PC-3 (cell line): ENCODE measurements around the gene FAM168B. TPM values are rescaled to one million over a fixed set of nuclear protein-coding genes. Genes with fewer than 3 reads are reported as not detected.

ENCODE experiments used
- ATAC-seq: fragments of 200-7000 bp; cut with Tn5 transposase; 2 replicates; pipeline ENCODE4 v1.9.1; 2020; ENCODE audit warnings: mild to moderate bottlenecking, moderate library complexity
- BruUV-seq: library from RNA; stranded (reverse); fragments of 400-500 nt; replicated peaks from 2 replicates; lab custom pipeline; 2021; lab: Mats Ljungman, UMichigan
- CTCF ChIA-PET: fragments of 300-600 bp; sonication (Branson Sonifier 250); formaldehyde crosslinking; loops from one replicate; lab custom pipeline; 2022; ENCODE audit warnings: antibody characterized with exemption; lab: Charles Lee
- POLR2A ChIA-PET: fragments of 300-600 bp; sonication (Branson Sonifier 250); formaldehyde crosslinking; loops from one replicate; lab custom pipeline; 2022; ENCODE audit warnings: antibody characterized with exemption; ENCODE audit not compliant: unreplicated experiment; lab: Charles Lee
- DNase-seq: peaks from one replicate; pipeline ENCODE4 v3.0.0-alpha.2; 2015
- H2AFZ ChIP-seq: fragments of 300-600 bp; sonication (generic); 2 replicates; pipeline ENCODE4 v1.6.0; 2016; ENCODE audit warnings: antibody characterized with exemption, low read length
- H3F3A ChIP-seq: fragments of 300-600 bp; sonication (generic); one replicate; pipeline ENCODE4 v1.6.0; 2017; ENCODE audit warnings: antibody characterized with exemption, low read length, control low read depth, mild to moderate bottlenecking; ENCODE audit not compliant: unreplicated experiment
- H3K27ac ChIP-seq: fragments of 300-600 bp; sonication (generic); 2 replicates; pipeline ENCODE4 v1.5.1; 2016; ENCODE audit warnings: mild to moderate bottlenecking, low read length
- H3K27me3 ChIP-seq: fragments of 300-600 bp; sonication (generic); 2 replicates; pipeline ENCODE4 v1.6.1; 2016; ENCODE audit warnings: low read length, mixed read lengths
- H3K36me3 ChIP-seq: fragments of 300-600 bp; sonication (generic); 2 replicates; pipeline ENCODE4 v1.6.1; 2016; ENCODE audit warnings: low read depth, mixed run types, low read length, mixed read lengths
- H3K4me1 ChIP-seq: fragments of 300-600 bp; sonication (generic); 2 replicates; pipeline ENCODE4 v1.5.1; 2016; ENCODE audit warnings: low read length; ENCODE audit not compliant: insufficient read depth
- H3K4me2 ChIP-seq: fragments of 300-600 bp; sonication (generic); 2 replicates; pipeline ENCODE4 v1.6.0; 2016; ENCODE audit warnings: low read length
- H3K4me3 ChIP-seq: fragments of 300-600 bp; sonication (generic); 2 replicates; pipeline ENCODE4 v1.5.1; 2016; ENCODE audit warnings: mild to moderate bottlenecking, low read length, mixed read lengths
- H3K79me2 ChIP-seq: fragments of 300-600 bp; sonication (generic); 2 replicates; pipeline ENCODE4 v1.6.1; 2017; ENCODE audit warnings: low read length, mixed read lengths
- H3K9ac ChIP-seq: fragments of 300-600 bp; sonication (generic); 2 replicates; pipeline ENCODE4 v1.6.0; 2016; ENCODE audit warnings: mild to moderate bottlenecking, low read length
- H3K9me2 ChIP-seq: fragments of 300-600 bp; sonication (generic); replicated peaks from 2 replicates; pipeline ENCODE4 v1.6.1; 2016; ENCODE audit warnings: mixed run types, low read length, mixed read lengths
- H3K9me3 ChIP-seq: fragments of 300-600 bp; sonication (generic); 2 replicates; pipeline ENCODE4 v1.6.1; 2016; ENCODE audit warnings: low read length, mixed read lengths
- H4K20me1 ChIP-seq: fragments of 300-600 bp; sonication (generic); 2 replicates; pipeline ENCODE4 v1.6.1; 2016; ENCODE audit warnings: low read length, mixed read lengths
- CTCF ChIP-seq: fragments of 300-600 bp; sonication (generic); conservative IDR thresholded peaks from 2 replicates; pipeline ENCODE4 v1.5.1; 2017; ENCODE audit warnings: antibody characterized with exemption, low read depth, mild to moderate bottlenecking, low read length
- EZH2 ChIP-seq: fragments of 300-600 bp; sonication (generic); IDR thresholded peaks from one replicate; pipeline ENCODE4 v1.6.1; 2017; ENCODE audit warnings: antibody characterized with exemption, mild to moderate bottlenecking, low read length; ENCODE audit not compliant: unreplicated experiment
- EZH2phosphoT487 ChIP-seq: fragments of 300-600 bp; sonication (generic); IDR thresholded peaks from 2 replicates; pipeline ENCODE4 v1.6.1; 2018; ENCODE audit warnings: mild to moderate bottlenecking, antibody characterized with exemption, low read length, borderline replicate concordance
- intact Hi-C: fragments of 100-400 bp; cut with micrococcal nuclease; formaldehyde crosslinking; loops from 2 replicates; pipeline ENCODE4 v1.9.0; 2023
- total RNA-seq: library from RNA; depleted of rRNA; stranded (reverse); fragments of >200 nt; gene quantifications from 2 replicates; pipeline ENCODE4 v1.2.3, GENCODE V29; 2014

Gene FAM168B
- total RNA-seq, 1 experiment from 2014 or later, result 91.7 TPM

DNA sequence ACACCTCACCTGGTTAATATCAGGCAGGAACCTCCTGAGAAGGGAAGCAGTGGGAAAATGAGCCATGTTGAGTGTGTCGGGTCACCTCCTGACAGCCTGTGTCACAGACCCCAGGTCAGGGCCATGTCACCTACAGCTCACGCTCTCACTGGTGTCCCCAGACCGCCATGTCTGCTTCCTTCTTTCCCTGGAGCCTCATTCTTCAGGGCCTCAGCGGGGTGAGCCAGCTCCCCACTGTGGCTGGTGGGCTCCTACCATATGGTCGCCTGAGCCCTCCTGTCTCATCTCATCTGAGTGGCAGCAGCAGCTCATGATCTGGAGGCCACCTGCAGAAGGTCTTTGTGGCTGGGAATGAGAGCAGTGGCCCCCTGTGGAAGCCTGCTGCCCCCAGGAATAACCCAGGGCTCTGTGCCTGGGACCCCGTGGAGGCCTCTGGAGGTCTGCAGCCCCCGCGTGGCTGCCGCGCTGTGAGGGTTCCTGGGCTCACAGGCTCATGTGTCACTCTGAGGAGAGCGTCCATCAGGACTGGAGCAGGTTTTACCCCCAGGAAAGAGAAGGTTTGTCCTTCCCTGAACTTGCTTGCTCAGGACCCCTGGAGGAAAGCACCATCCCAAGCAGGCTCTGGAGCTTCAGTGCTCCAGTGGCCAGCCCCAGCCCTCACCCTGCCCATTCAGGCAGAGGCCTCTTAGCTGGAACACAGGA, 56.4 kb downstream of the FAM168B start:
- Histone ChIP-seq H3K4me1 (no peaks in the 10 kb centered on the region), H3K4me3 (no peak overlapping the region), H3K27ac (no peak overlapping the region), H3F3A (no peaks in the 10 kb centered on the region), H4K20me1 (no peaks in the 10 kb centered on the region), H3K9ac (no peak overlapping the region), H3K4me2 (no peak overlapping the region), H3K9me2 (no peaks in the 10 kb centered on the region), H3K9me3 (no peaks in the 10 kb centered on the region), H3K79me2 (no peaks in the 10 kb centered on the region), H2AFZ (no peak overlapping the region), H3K36me3 (no peaks in the 10 kb centered on the region), H3K27me3 (no peaks in the 10 kb centered on the region)
- intact Hi-C loops, result no loop called here
- ChIA-PET POLR2A (no interaction called here), CTCF (no interaction called here)
- TF ChIP-seq EZH2 (no peak), EZH2phosphoT487 (no peak), CTCF (no peak)
- ATAC-seq (no peak), DNase-seq (no peak)
- BruUV-seq, result no TSS peak

- Histone ChIP-seq H3K9me2 (no peaks in the 10 kb centered on the region), H3K27me3 (no peaks in the 10 kb centered on the region), H3K27ac (no peak overlapping the region), H3K36me3 (no peaks in the 10 kb centered on the region), H3K4me2 (no peak overlapping the region), H3K4me3 (no peak overlapping the region), H4K20me1 (no peaks in the 10 kb centered on the region), H3F3A (no peaks in the 10 kb centered on the region), H3K4me1 (no peaks in the 10 kb centered on the region), H3K79me2 (no peaks in the 10 kb centered on the region), H3K9ac (no peak overlapping the region), H2AFZ (no peak overlapping the region), H3K9me3 (no peaks in the 10 kb centered on the region)
- POLR2A ChIA-PET, result no interaction called here
- CTCF ChIA-PET, result no interaction called here
- BruUV-seq, result no TSS peak
- intact Hi-C loops, result no loop called here
- TF ChIP-seq EZH2phosphoT487 (no peak), CTCF (no peak), EZH2 (no peak)
- DNase-seq, result no peak
- ATAC-seq, result no peak
These were observed 57.0 kb downstream of the FAM168B start for GRCh38 chr2:131036269-131036668.

DNA sequence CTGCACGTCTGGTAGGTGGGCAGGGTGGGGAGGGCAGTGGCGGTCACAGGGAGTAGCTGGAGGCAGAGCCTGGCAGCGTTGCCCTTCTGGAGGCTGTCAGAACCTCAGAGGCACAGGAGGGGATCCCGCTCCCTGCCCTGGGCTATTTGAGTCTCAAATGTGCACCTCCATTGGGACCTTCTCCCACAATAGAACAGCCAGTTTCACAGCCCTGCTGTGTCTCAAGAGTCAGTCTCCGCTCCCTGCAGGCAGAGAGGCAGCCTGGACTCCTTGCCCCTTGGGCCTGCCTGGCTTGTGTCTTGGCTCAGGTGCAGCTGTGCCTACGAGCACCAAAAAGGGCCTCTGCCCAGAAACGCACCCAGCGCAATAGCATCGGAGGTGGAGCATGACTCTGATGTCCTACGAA, 57.4 kb downstream of the FAM168B start:
- POLR2A ChIA-PET, result no interaction called here
- intact Hi-C loops, result no loop called here

More for the DNA sequence above, 57.4 kb downstream of the FAM168B start:
- TF ChIP-seq CTCF, result no peak
- TF ChIP-seq EZH2phosphoT487, result no peak
- no peak for TF ChIP-seq EZH2
- DNase-seq (no peak), ATAC-seq (no peak)
- Histone ChIP-seq H3K27ac (no peak overlapping the region), H3K36me3 (no peaks in the 10 kb centered on the region), H3K9ac (no peak overlapping the region), H3K9me2 (no peaks in the 10 kb centered on the region), H2AFZ (no peak overlapping the region), H4K20me1 (no peaks in the 10 kb centered on the region), H3K4me2 (no peak overlapping the region), H3K27me3 (no peaks in the 10 kb centered on the region), H3K79me2 (no peaks in the 10 kb centered on the region), H3K4me3 (no peak overlapping the region), H3K4me1 (no peaks in the 10 kb centered on the region), H3K9me3 (no peaks in the 10 kb centered on the region), H3F3A (no peaks in the 10 kb centered on the region)
- CTCF ChIA-PET, result no interaction called here
- BruUV-seq, result no TSS peak
